Cardiac muscle cell (in vitro differentiated cells and primary cell): ENCODE results near the gene GPR176. TPM values are rescaled to one million over a fixed set of nuclear protein-coding genes. Genes with fewer than 3 reads are reported as not detected.

Experiments
- DNase-seq, 2 donors: peaks; one replicate each; pipeline versions ENCODE4 v3.0.0 to v3.0.0-alpha.2; 2010 to 2017; ENCODE audit warnings: low read depth in 1 of 2, low spot score in 1 of 2
- H3K27ac ChIP-seq: fragments of 200-600 bp; sonication (generic); 2 replicates; pipeline ENCODE4 v1.5.1; 2016
- H3K27me3 ChIP-seq: fragments of 200-600 bp; sonication (generic); 2 replicates; pipeline ENCODE4 v1.6.0; 2016; ENCODE audit warnings: control low read depth
- H3K36me3 ChIP-seq: fragments of 200-600 bp; sonication (generic); 2 replicates; pipeline ENCODE4 v1.5.1; 2016; ENCODE audit warnings: control low read depth
- H3K4me1 ChIP-seq: fragments of 200-600 bp; sonication (generic); 2 replicates; pipeline ENCODE4 v1.8.1; 2017; ENCODE audit warnings: low read depth, mild to moderate bottlenecking, mixed run types
- H3K4me3 ChIP-seq: fragments of 200-600 bp; sonication (generic); 2 replicates; pipeline ENCODE4 v1.5.1; 2016; ENCODE audit warnings: mild to moderate bottlenecking
- H3K9me3 ChIP-seq: fragments of 200-600 bp; sonication (generic); 2 replicates; pipeline ENCODE4 v1.5.1; 2017; ENCODE audit warnings: low read depth, mild to moderate bottlenecking, control low read depth
- CTCF ChIP-seq: IDR thresholded peaks from 2 replicates; pipeline ENCODE4 v1.5.1; 2012; ENCODE audit warnings: low read depth, mild to moderate bottlenecking, low read length
- polyA plus RNA-seq: library from polyadenylated mRNA; unstranded; fragments of >200 nt; fragmentation: Nextera tagmentation; extraction: Ambion mirVana; gene quantifications from 2 replicates; pipeline ENCODE4 v1.2.1, GENCODE V29; 2016
- total RNA-seq: library from RNA; depleted of rRNA; stranded (reverse); fragments of >200 nt; gene quantifications from 2 replicates; pipeline ENCODE4 v1.2.3, GENCODE V29; 2016

Gene GPR176
- total and polyA plus RNA-seq, 2 experiments from 2014 or later: 1.4 to 5.6 TPM

- H3K9me3 ChIP-seq: no peaks in the 10 kb centered on the region
- no peak overlapping the region for H3K27ac ChIP-seq
- H3K4me3 ChIP-seq: no peak overlapping the region
- H3K4me1 ChIP-seq: peaks cover 13% of the 10 kb centered on the region
- H3K36me3 ChIP-seq: no peaks in the 10 kb centered on the region
- peak in 1 of 2 donors; percentile 93 for DNase-seq
- no peak for TF ChIP-seq CTCF
- H3K27me3 ChIP-seq: no peaks in the 10 kb centered on the region
These were observed 67.8 kb downstream of the GPR176 start for GRCh38 chr15:39852250-39852649.

- H3K27me3 ChIP-seq: no peaks in the 10 kb centered on the region
- peaks cover 13% of the 10 kb centered on the region for H3K4me1 ChIP-seq
- TF ChIP-seq CTCF: no peak
- H3K4me3 ChIP-seq: no peak overlapping the region
- H3K9me3 ChIP-seq: no peaks in the 10 kb centered on the region
- no peak overlapping the region for H3K27ac ChIP-seq
- no peaks in the 10 kb centered on the region for H3K36me3 ChIP-seq
- DNase-seq: peak in 1 of 2 donors; percentile 37
These were observed 68.5 kb downstream of the GPR176 start for GRCh38 chr15:39851500-39852092.

GRCh38 chr15:39850436-39850835, 69.6 kb downstream of the GPR176 start:
- no peak for TF ChIP-seq CTCF
- H3K36me3 ChIP-seq: no peaks in the 10 kb centered on the region
- peaks cover 19% of the 10 kb centered on the region for H3K4me1 ChIP-seq
- no peak overlapping the region for H3K4me3 ChIP-seq
- DNase-seq: no peak
- no peak overlapping the region for H3K27ac ChIP-seq
- H3K9me3 ChIP-seq: no peaks in the 10 kb centered on the region
- no peaks in the 10 kb centered on the region for H3K27me3 ChIP-seq

GRCh38 chr15:39846108-39846507, 74.0 kb downstream of the GPR176 start:
- Histone ChIP-seq H3K4me1 (peaks cover 19% of the 10 kb centered on the region), H3K36me3 (no peaks in the 10 kb centered on the region), H3K4me3 (no peak overlapping the region), H3K27me3 (no peaks in the 10 kb centered on the region), H3K27ac (no peak overlapping the region), H3K9me3 (no peaks in the 10 kb centered on the region)
- DNase-seq: no peak
- no peak for TF ChIP-seq CTCF

- no peak for TF ChIP-seq CTCF
- DNase-seq: no peak
- Histone ChIP-seq H3K4me1 (peaks cover 15% of the 10 kb centered on the region), H3K9me3 (no peaks in the 10 kb centered on the region), H3K27ac (peak overlapping the region; percentile 56), H3K27me3 (no peaks in the 10 kb centered on the region), H3K4me3 (no peak overlapping the region), H3K36me3 (no peaks in the 10 kb centered on the region)
These were observed 74.5 kb downstream of the GPR176 start for GRCh38 chr15:39845582-39845981.
